HG03460 (cell line): ENCODE data around the gene BMP3.

Experiments used
- ATAC-seq: cut with Tn5 transposase; IDR thresholded peaks from one replicate; pipeline ENCODE4 v1.9.1; 2021; ENCODE audit not compliant: unreplicated experiment

BMP3 gene

GRCh38 chr4:81040012-81040659 is 9.6 kb downstream of the BMP3 start:
- ATAC-seq: no peak

DNA sequence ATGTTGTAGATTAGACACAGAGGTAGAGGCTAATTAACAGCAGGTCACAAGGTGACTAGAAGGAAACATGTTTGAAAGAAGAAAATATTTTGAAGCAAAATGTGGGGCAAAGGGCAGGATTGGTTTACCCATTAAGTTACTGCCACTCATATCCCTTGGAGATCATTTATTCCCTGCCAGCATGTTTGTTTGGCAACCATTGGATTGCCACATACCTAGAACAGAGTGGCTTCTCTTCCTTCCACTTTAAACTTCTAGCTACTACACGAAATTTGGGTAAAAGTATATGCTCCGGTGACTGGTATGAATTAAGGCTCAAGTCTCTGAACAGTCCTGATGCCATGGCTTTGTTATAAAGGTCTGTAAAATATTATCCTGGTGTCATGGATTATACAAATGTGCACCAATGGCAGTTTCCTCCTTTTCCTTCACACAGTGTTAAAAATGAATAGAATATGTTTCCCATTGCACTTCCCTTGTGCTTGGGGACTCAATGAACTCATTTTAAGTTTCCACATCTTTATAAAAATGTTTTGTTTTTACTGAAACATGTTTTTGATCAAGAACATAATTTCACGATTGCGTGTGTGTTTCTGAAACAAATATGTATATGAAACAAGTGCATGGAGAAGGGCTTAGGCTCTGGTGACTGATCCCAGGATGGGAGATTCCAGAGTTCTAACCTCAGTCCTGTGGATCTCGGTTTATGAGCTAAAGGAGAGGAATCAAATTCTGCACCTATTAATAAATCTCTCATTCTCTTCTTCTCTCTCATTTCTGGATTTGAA is 12.3 kb downstream of the BMP3 start:
- ATAC-seq: no peak

DNA sequence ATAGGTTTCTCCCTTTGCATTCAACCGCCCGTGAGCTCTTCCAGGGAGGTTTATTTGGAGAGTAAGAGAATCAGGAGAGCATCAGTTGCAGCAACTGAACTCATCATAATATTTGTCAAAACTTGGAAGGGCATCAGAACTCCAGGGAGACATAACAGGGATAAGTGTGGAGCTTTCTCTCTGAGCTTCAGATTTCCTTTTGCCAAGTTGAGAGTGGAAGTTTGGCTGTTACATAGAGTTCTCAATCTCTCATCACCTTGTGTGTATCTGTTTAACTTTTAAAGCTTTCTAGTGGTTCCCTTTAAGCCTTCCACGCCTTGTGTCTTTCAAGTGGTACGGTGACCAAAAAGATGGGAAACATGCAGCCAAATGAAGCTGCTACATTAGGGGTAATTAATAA is 18.8 kb downstream of the BMP3 start:
- ATAC-seq: no peak

DNA sequence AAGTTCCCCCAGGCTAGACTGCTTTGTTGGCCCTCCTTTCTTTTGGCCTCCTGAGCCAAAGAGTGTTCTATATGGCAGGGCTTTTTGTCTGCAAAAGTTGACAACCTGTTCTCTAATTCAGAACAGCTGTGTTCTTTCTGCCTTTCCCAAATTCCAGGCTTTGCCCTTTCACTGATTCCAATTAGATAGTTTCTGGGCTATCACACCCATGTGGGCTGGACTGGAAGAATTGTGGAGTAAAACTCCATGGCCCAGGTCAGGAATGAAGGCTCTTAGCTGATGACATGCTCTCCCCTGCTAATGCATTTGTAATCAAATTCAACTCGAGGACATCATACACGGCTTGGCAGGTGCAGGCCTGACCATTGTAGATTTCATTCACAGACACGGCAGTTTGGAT is 19.4 kb downstream of the BMP3 start:
- ATAC-seq: no peak

GRCh38 chr4:81052119-81053068 is 21.9 kb downstream of the BMP3 start:
- ATAC-seq: peak; percentile 99

GRCh38 chr4:81058621-81059020 is 28.1 kb downstream of the BMP3 start:
- ATAC-seq: no peak

DNA sequence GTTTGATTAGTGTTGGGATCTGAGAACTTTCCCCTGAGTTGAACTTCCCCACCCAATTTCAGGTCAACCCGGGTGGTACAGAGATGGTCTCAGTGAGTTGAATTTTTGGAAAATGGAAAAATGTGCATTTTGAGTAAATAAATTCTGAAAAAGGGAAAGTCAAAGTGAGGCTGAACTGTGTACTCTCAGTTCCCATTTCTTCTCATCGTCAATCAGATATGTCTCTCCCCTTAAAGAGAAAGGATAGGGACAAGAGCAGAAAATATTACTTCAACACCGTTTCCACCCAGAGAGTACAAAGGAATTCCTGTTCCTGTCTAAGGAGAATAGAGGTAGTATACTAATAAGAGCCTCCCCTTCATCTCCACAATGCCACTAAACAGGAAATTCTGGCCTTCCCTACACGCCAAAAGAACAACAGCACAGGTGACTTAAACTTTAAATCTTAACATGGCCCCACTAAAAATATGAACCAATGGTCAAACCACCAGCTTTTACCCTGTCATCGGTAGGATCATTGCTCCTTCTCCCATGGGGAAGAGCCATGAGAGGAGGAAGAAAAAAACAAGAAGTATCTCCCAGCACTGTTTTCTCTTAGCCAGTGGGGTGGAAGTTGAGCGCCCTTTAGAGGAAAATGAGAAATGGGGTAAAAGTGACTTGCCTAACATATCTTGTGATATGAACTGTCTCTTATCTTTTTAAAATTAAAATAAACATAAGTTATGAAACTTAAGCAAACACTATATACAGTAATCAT is 30.3 kb downstream of the BMP3 start:
- ATAC-seq: no peak

GRCh38 chr4:81061344-81061730 is 30.8 kb downstream of the BMP3 start:
- ATAC-seq: no peak

- no peak for ATAC-seq
Measured at GRCh38 chr4:81062001-81062400, 31.5 kb downstream of the BMP3 start.

DNA sequence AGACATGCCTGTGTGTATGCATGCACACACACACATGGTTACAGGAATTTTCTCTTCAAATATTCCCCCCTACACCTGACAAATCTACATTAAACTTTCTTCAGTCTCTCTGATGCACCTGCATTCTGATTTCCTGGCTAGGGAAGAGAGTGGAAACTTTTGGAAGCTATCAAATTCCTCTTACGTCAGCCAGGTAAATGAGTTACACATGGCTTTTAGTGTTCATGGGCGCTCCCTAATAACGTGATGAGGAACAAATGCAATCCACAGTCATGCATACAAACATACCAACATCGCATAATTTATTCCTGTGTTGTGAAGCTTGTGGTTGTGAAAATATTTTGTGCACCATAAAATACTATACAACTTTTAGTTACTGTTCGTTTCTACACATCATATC is 34.9 kb downstream of the BMP3 start:
- no peak for ATAC-seq

GRCh38 chr4:81069706-81070331 is 39.3 kb downstream of the BMP3 start:
- peak; percentile 95 for ATAC-seq

DNA sequence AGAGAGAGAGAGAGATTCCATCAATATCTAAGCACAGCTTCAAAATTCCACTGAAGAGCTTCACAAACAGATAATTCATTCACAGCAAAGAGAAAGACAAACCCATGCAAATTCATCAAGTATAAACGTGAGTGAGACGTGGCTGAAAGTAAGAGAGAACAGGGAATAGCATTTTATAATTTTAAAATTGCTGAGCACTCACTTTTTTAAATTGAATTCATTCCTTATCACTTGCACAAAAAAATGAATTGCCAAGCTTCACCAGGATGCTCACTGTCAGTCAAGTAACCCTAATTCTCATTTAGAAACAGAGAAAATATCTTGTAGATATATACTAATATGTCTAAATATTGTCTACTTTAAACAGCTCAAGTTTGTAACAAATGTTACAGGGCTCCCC is 40.5 kb downstream of the BMP3 start:
- ATAC-seq: no peak

DNA sequence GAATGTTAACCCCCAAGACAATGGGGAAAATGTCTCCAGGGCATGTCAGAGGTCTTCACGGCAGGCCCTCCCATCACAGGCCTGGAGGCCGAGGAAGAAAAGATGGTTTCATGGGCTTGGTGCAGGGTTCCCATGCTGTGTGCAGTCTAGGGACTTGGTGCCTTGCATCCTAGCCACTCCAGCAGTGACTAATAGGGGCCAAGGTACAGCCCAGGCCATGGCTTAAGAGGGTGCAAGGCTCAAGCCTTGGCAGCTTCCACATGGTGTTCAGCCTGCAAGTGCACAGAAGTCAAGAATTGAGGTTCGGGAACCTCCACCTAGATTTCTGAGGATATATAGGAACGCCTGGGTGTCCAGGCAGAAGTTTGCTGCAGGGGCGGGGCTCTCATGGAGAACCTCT is 50.6 kb downstream of the BMP3 start:
- no peak for ATAC-seq

GRCh38 chr4:81084029-81084428 is 53.5 kb downstream of the BMP3 start:
- ATAC-seq: no peak

GRCh38 chr4:81084634-81085033 is 54.1 kb downstream of the BMP3 start:
- no peak for ATAC-seq

DNA sequence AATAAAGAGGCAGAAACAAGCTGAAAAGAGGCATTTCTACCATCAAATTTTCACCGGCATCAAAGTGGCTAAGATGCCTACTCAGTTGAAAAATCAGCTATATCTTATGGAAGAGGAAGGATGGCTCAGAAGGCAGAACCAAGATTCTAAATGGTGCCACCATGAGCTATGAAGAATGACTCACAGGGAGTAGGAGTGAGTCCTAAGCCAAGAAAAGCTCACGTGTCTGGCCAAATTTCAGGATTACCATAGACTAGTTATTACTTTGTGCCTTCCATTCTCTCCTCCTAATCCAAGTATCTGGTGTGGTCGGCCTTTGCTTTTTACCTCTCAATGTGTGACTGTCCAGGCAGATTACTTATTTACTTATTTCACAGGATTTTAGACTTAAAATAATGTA is 54.8 kb downstream of the BMP3 start:
- no peak for ATAC-seq

DNA sequence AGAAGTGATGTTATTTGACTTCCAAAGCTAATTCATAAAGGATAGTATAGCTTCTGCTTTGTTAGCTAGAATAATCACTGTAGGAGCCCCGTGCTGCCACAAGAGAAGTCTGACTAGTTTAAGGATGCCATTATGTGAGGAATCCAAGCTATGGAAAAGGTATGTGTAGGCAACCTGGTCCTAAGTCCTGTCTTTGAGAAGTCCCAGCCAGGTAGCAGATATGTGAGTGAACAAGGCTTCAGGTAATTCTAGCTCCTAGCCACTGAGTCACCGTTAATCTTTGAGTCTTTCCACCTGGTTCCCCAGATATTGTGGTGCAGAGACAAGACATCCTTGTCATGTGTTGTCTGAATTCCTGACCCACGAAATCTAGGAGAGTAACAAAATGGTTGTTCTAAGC is 55.5 kb downstream of the BMP3 start:
- no peak for ATAC-seq

GRCh38 chr4:81093720-81094401 is 63.4 kb downstream of the BMP3 start:
- no peak for ATAC-seq

- no peak for ATAC-seq
Measured at GRCh38 chr4:81095389-81095788, 64.9 kb downstream of the BMP3 start.

- no peak for ATAC-seq
Measured at GRCh38 chr4:81096566-81096965, 66.1 kb downstream of the BMP3 start.
